Panc1 (cell line): ENCODE results near the gene DCBLD2. TPM values are rescaled to one million over a fixed set of nuclear protein-coding genes. Genes with fewer than 3 reads are reported as not detected.

ENCODE experiments used
- ATAC-seq: fragments of 200-7000 bp; cut with Tn5 transposase; 2 replicates; pipeline ENCODE4 v1.9.1; 2020; ENCODE audit warnings: mild to moderate bottlenecking, moderate library complexity
- BruUV-seq: library from RNA; stranded (reverse); fragments of 400-500 nt; replicated peaks from 2 replicates; lab custom pipeline; 2021; lab: Mats Ljungman, UMichigan
- CTCF ChIA-PET: fragments of 300-600 bp; sonication (Branson Sonifier 250); formaldehyde crosslinking; loops from one replicate; lab custom pipeline; 2022; ENCODE audit warnings: antibody characterized with exemption; lab: Charles Lee
- POLR2A ChIA-PET: fragments of 300-600 bp; sonication (Branson Sonifier 250); formaldehyde crosslinking; loops from one replicate; lab custom pipeline; 2022; ENCODE audit warnings: antibody characterized with exemption; lab: Charles Lee
- DNase-seq: peaks from one replicate; pipeline ENCODE4 v3.0.0-alpha.2; 2010; ENCODE audit warnings: low read depth, low spot score
- H3K27ac ChIP-seq: 2 replicates; pipeline ENCODE4 v1.5.1; 2011; ENCODE audit warnings: mild to moderate bottlenecking, low read length, inconsistent platforms
- H3K27me3 ChIP-seq: fragments of 200-500 bp; sonication (Bioruptor generic); 2 replicates; pipeline ENCODE4 v1.6.0; 2014; ENCODE audit warnings: low read length, inconsistent platforms; ENCODE audit not compliant: control insufficient read depth, insufficient read depth
- H3K36me3 ChIP-seq: fragments of 200-500 bp; sonication (Bioruptor generic); 2 replicates; pipeline ENCODE4 v1.5.1; 2014; ENCODE audit warnings: inconsistent platforms, mild to moderate bottlenecking, low read length, moderate library complexity; ENCODE audit not compliant: control insufficient read depth, insufficient read depth
- H3K4me1 ChIP-seq: 2 replicates; pipeline ENCODE4 v1.5.1; 2011; ENCODE audit warnings: inconsistent platforms, mild to moderate bottlenecking, low read length, moderate library complexity; ENCODE audit not compliant: control insufficient read depth, insufficient read depth
- H3K4me3 ChIP-seq, 2 experiments: 2 replicates each; pipeline ENCODE4 v1.5.1; 2011 to 2012; ENCODE audit warnings: low read depth in 2 of 2, low read length in 2 of 2, mild to moderate bottlenecking in 2 of 2, inconsistent platforms in 1 of 2, moderate library complexity in 1 of 2
- H3K9me3 ChIP-seq: fragments of 200-500 bp; sonication (Bioruptor generic); 2 replicates; pipeline ENCODE4 v1.5.1; 2014; ENCODE audit warnings: low read depth, mild to moderate bottlenecking, inconsistent platforms, low read length, moderate library complexity; ENCODE audit not compliant: control insufficient read depth, insufficient read depth
- CTCF ChIP-seq: fragments of 450-650 bp; IDR thresholded peaks from 2 replicates; pipeline ENCODE4 v1.5.1; 2017; ENCODE audit warnings: mild to moderate bottlenecking
- POLR2AphosphoS5 ChIP-seq: IDR thresholded peaks from 2 replicates; pipeline ENCODE4 v1.6.1; 2012; ENCODE audit warnings: mild to moderate bottlenecking, low read depth, low read length, moderate library complexity
- SIN3A ChIP-seq: IDR thresholded peaks from 2 replicates; pipeline ENCODE4 v1.6.1; 2012; ENCODE audit warnings: low read depth, mild to moderate bottlenecking, low read length, moderate library complexity, borderline replicate concordance; ENCODE audit not compliant: insufficient read depth
- TCF7L2 ChIP-seq: IDR thresholded peaks from 2 replicates; pipeline ENCODE4 v1.6.1; 2011; ENCODE audit warnings: mild to moderate bottlenecking, low read depth, low read length, inconsistent platforms
- in situ Hi-C: cut with HindIII; loops from 2 replicates; pipeline ENCODE4 v1.10.0; 2016; ENCODE audit warnings: low sequenced_read_pairs, low pct_unique_long_range_greater_than_20kb
- intact Hi-C: fragments of 100-400 bp; cut with micrococcal nuclease; formaldehyde crosslinking; loops from one replicate; pipeline ENCODE4 v1.10.0; 2022; ENCODE audit not compliant: unreplicated experiment
- total RNA-seq: library from RNA; stranded (reverse); gene quantifications from one replicate; pipeline ENCODE4 v1.2.1, GENCODE V29; 2021; ENCODE audit not compliant: unreplicated experiment
- TF ChIP-seq, protein P1 (sequence below), 2 experiments: IDR thresholded peaks; 2 replicates each; pipeline ENCODE4 v1.6.1; 2011 to 2012; ENCODE audit warnings: low read depth in 2 of 2, control low read depth in 1 of 2, low read length in 1 of 2, mild to moderate bottlenecking in 1 of 2, moderate library complexity in 1 of 2; ENCODE audit not compliant: insufficient read depth in 1 of 2

The DCBLD2 gene
- total RNA-seq, 1 experiment from 2014 or later: 54.4 TPM

DNA sequence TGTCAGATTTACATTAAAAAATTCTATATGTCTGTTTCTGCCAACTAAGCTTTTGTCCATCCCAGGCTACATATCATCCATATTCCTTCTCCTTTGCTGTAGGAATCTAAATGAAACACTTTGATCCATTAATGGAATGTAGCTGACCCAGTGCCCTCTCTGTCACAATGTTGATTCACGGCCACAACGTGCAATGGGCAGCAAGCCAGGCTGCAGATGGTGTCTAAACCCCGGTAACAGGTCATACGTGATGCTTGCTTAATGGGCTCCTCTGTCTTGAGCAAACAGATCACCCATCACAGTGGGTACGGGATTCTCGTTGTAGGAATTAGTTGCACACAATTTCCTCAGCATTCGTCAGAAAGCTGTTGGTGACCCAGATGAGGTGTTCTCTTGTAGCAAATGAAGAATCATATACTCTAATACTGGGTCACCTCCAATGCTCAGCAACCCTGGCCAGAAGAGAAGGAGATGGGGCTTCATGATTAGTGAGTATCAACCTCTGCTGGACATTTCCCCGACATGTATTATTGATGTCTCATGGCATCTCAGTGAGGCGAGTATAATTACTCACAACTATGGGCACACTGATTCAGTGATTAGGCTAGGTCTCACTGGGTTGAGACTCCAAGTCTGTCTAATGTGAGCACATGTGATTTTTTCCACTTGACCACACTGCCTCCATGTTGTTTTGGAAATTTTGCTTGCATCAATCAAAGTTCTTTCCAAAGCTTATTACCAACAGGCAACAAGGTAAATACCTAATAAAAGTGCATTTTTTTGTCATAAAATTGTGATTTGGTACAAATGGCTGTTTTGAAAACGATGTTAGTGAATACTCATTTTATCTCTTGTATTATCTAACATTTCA lies 12.9 kb upstream of the DCBLD2 start:
- no TSS peak for BruUV-seq
- TF ChIP-seq, protein P1, sequence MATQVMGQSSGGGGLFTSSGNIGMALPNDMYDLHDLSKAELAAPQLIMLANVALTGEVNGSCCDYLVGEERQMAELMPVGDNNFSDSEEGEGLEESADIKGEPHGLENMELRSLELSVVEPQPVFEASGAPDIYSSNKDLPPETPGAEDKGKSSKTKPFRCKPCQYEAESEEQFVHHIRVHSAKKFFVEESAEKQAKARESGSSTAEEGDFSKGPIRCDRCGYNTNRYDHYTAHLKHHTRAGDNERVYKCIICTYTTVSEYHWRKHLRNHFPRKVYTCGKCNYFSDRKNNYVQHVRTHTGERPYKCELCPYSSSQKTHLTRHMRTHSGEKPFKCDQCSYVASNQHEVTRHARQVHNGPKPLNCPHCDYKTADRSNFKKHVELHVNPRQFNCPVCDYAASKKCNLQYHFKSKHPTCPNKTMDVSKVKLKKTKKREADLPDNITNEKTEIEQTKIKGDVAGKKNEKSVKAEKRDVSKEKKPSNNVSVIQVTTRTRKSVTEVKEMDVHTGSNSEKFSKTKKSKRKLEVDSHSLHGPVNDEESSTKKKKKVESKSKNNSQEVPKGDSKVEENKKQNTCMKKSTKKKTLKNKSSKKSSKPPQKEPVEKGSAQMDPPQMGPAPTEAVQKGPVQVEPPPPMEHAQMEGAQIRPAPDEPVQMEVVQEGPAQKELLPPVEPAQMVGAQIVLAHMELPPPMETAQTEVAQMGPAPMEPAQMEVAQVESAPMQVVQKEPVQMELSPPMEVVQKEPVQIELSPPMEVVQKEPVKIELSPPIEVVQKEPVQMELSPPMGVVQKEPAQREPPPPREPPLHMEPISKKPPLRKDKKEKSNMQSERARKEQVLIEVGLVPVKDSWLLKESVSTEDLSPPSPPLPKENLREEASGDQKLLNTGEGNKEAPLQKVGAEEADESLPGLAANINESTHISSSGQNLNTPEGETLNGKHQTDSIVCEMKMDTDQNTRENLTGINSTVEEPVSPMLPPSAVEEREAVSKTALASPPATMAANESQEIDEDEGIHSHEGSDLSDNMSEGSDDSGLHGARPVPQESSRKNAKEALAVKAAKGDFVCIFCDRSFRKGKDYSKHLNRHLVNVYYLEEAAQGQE (IDR thresholded peaks at IDR 0.05; ENCODE audit: insufficient read depth in 1 of 2, low read depth in 2 of 2, low read length in 1 of 2): no peak
- TF ChIP-seq CTCF (no peak), TCF7L2 (no peak), SIN3A (no peak), POLR2AphosphoS5 (no peak)
- Histone ChIP-seq H3K9me3 (no peaks in the 10 kb centered on the region), H3K27ac (no peak overlapping the region), H3K36me3 (no peaks in the 10 kb centered on the region), H3K4me3 (no peak overlapping the region), H3K4me1 (no peaks in the 10 kb centered on the region), H3K27me3 (0 out of 2 replicates have a peak, but pooled peaks cover 2% of the 10 kb centered on the region)
- POLR2A ChIA-PET: no interaction called here
- CTCF ChIA-PET: no interaction called here
- no peak for ATAC-seq
- DNase-seq: no peak
- intact Hi-C loops: no loop called here
- in situ Hi-C loops: no loop called here

GRCh38 chr3:98912448-98912847 lies 11.0 kb upstream of the DCBLD2 start:
- no peak overlapping the region for H3K4me3 ChIP-seq
- POLR2A ChIA-PET: no interaction called here

More at GRCh38 chr3:98912448-98912847, 11.0 kb upstream of the DCBLD2 start:
- no peak for DNase-seq
- Histone ChIP-seq H3K4me1 (no peaks in the 10 kb centered on the region), H3K27me3 (0 out of 2 replicates have a peak, but pooled peaks cover 2% of the 10 kb centered on the region), H3K9me3 (no peaks in the 10 kb centered on the region), H3K36me3 (no peaks in the 10 kb centered on the region), H3K27ac (no peak overlapping the region)
- in situ Hi-C loops (no loop called here), intact Hi-C loops (no loop called here)
- ATAC-seq: no peak
- TF ChIP-seq SIN3A: no peak
- TF ChIP-seq CTCF: no peak
- TF ChIP-seq TCF7L2: no peak
- TF ChIP-seq, protein P1 (IDR thresholded peaks at IDR 0.05; ENCODE audit: insufficient read depth in 1 of 2, low read depth in 2 of 2, low read length in 1 of 2): no peak
- TF ChIP-seq POLR2AphosphoS5: no peak
- CTCF ChIA-PET: no interaction called here
- BruUV-seq: no TSS peak
